GM21515 (cell line): ENCODE measurements around the gene CDH10.

Source experiments
- ATAC-seq: cut with Tn5 transposase; IDR thresholded peaks from one replicate; pipeline ENCODE4 v1.9.1; 2021; ENCODE audit not compliant: unreplicated experiment

The CDH10 gene

DNA sequence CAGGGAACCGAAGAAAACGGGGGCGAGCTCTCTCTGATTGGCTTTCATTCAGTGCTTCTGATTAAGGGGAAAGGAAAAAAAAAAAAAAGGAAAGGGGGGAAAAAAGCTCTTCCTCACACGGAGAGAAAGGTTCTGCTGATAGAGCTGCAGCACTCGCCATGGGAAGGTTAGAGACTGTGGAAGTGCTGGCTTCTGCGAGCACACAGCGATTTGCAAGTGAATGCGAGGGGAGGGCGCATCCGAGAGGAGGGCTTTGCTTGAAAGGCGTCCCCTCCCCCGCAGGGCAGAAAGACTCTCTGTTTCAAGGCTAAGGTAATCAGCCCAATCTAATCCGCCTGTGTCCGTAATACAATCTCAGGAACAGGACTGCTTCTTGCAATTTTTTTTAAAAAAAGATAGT, at the start of gene CDH10:
Gene CDH10, minus strand, starts transcription at position 218 of the 400 bp plus-strand sequence. CDS start 51,488 bp downstream, outside the sequence.
- no peak for ATAC-seq

- ATAC-seq = no peak
Measured at GRCh38 chr5:24693609-24694008, 48.8 kb upstream of the CDH10 start.

- no peak for ATAC-seq
Measured at GRCh38 chr5:24691074-24691473, 46.3 kb upstream of the CDH10 start.

DNA sequence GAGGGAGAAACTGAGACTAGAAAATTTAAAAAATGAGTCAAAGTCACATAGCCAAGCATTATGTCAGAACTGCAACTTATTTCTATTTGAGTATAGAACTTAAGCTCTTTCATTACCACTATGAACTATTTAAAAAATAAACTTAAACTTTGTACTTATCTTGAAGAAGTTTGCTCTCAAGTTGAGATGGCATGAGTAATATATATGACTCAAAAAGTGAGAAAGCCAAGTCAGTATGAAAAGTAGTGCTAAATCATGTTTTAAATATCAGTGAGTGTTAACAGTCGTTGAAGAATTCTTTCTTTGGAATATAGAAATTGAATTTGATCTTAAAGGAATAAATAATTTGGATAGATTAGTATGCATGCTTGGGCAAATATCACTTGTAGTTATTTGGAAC, 36.3 kb upstream of the CDH10 start:
- ATAC-seq = no peak

GRCh38 chr5:24668050-24668449, 23.3 kb upstream of the CDH10 start:
- ATAC-seq = no peak

DNA sequence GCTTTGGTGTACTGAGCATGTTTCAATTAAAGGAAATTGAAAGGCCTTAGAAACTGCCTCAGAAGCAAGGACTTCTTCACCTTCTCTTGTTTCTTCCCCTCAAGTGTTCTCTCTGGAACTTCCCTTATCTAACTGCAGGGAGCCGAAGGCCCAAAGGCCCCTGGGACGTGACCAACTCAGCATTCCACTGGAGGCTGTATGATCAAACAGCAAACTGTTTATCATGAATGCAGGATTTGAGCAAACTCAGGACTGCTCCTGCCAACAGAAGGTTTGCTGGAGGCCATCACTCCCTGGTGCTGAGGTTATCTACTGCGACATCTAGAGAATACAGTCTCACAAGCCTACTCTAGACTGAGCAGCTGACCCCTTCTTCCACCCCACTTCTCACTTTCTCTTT, 4.8 kb upstream of the CDH10 start:
- no peak for ATAC-seq

DNA sequence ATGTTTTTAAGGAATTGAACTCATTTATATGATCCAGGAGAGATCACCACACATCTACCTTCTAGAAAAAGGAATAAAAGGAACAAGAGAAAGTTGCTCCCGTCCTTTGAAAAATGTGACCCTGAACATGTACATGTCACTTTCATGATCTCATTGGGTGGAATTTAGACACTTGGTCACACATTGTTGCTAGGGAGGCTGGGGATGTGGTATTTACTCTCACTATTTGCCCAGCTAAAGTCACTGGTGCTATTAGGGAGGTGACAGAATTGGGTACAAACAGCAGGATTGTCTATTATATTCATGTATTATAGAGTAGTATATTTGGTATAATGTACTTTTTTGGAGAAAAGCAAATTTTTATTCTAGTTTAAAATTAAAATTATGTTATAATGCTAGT, 2.1 kb upstream of the CDH10 start:
- ATAC-seq = no peak

GRCh38 chr5:24645483-24645882, 705 bp upstream of the CDH10 start:
- ATAC-seq = no peak

DNA sequence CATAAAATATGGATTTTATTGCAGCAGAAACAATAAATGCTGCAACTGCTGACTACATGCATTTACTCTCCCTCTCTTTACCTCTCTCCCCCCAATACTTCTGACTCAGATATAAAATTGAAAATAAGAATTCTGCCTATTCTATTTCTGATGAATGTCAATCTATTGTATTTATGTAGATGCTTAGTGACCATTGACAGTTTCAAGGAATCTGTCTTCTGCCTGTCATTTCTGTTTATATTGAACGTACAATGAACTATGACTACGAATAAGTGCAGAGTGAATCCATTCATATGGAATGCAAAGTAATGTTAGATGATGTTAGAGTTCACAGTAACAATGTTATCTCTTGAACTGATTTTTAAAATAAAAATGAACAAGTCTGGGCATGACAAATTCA, 898 bp downstream of the CDH10 start:
- ATAC-seq = no peak

- no peak for ATAC-seq
Measured at GRCh38 chr5:24643156-24643555, 1.6 kb downstream of the CDH10 start.

- no peak for ATAC-seq
Measured at GRCh38 chr5:24642022-24642421, 2.8 kb downstream of the CDH10 start.

DNA sequence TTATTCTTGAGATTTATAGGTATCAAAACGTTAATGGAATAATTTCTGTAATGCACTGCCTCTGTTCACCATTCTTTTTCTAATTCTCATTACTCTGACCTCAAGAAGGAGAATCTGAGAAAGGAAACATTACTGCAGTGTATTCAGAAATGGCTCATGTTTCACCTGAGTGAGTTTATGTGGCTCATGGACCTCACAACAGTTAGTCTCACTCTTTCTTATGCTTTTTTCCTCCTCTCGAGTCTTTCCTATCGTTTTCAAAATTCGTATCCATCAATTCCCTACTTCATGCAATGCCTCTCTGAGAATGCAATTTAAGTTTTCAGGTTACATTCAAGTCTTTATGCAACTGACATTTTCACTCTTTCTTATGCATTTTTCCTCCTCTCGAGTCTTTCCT, 9.6 kb downstream of the CDH10 start:
- ATAC-seq = no peak

GRCh38 chr5:24633715-24634325, 11.0 kb downstream of the CDH10 start:
- ATAC-seq = no peak

- ATAC-seq = no peak
Measured at GRCh38 chr5:24632353-24632752, 12.4 kb downstream of the CDH10 start.

DNA sequence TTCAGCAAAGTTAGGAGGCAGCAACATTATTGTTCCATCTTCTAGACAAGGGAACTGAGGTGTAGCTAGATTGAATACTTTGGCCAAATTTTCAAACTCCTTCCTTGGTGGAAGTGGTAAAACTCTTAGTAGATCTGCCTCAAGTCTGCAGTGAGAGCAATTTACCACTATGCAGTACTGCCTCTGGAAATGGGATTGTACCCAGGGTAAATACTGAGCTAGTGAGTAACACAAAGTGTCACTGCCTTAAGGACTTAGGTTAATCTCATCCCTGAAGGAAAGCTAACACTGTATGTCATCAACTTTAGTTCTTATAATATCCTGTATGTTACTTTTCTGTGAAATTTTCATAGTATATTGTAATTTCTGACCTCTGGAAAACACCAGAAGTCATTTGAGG, 13.9 kb downstream of the CDH10 start:
- no peak for ATAC-seq

GRCh38 chr5:24629798-24630197, 15.0 kb downstream of the CDH10 start:
- no peak for ATAC-seq

GRCh38 chr5:24624872-24625271, 19.9 kb downstream of the CDH10 start:
- ATAC-seq = no peak

- ATAC-seq = no peak
Measured at GRCh38 chr5:24623624-24624023, 21.2 kb downstream of the CDH10 start.

- ATAC-seq = no peak
Measured at GRCh38 chr5:24623031-24623430, 21.7 kb downstream of the CDH10 start.

GRCh38 chr5:24621792-24622191, 23.0 kb downstream of the CDH10 start:
- no peak for ATAC-seq

DNA sequence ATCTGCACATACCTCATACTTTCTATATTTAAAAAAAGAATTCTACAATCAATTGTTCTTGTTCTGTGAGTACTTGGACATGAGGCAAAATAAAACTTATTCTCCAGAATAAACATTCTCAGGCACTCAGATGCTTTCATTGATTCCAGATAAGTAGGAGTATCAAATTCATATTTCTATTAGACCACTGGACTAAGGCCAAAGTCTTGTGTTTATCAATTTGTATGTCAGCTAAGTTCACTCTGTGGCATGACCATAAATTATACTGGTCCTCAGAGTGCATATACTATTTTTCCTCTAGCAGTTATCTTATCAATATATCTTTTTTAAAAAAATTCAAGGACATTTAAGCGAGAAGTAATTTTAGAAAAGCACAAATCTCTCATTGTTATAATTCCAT, 28.2 kb downstream of the CDH10 start:
- no peak for ATAC-seq

GRCh38 chr5:24615159-24615558, 29.6 kb downstream of the CDH10 start:
- ATAC-seq = no peak

DNA sequence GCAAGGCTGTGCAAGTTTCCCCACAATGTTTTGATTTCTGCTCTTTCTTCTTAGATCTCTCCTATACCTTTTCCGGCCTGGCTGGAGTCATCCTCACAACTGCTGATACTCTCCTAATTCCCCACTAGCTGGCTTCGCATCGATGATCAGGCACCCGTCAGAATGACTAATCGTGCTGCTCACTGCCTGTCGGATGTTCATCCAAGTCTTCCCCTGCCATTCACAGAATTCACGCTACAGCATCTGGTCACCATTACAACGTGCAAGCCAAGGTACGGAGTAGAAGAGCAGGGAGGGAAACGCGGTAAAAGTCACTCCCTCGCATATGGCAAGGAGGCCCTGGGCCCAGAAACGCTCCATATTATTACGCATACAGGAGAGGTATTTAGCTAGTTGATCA, 35.1 kb downstream of the CDH10 start:
- ATAC-seq = no peak

GRCh38 chr5:24606971-24607370, 37.8 kb downstream of the CDH10 start:
- ATAC-seq = no peak
